ENCODE data around the gene NSL1.

The NSL1 gene

DNA sequence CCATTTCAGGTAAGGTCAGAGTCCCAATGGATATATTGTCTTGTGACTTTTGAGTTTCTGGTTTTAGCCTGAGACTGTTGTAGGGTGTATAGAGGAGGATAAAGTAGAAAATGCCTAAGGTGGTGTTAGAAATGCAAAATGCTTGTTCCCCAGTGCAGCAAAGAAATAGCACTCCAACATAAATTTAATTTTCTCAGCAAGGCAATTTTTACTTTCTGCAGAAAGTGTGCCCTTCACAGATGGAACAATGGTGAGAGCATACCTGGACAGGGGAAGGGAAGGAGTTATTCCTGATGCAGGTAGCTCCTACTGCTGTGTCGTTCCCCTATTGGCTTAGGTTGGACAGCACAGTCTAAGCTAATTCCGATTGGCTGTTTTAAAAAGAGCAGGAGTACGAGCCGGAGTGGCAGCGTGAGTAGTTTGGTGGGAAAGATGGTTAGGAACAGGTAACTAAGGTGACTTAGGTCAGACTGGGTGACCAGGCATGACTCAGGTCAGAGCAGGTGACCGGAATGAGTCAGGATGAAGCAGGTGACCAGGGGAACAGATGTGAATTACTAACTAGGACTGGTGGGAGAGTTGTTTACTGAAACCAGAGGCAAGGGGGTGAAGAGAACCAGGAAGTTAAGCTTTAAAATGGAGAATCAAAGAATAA, 34.3 kb upstream of the NSL1 start:
- no peak overlapping the region for H3K4me3 ChIP-seq (replicated peaks in 1 of 2; ENCODE audit: low read depth in 2 of 2, low read length in 2 of 2)
- TF ChIP-seq, protein P1, sequence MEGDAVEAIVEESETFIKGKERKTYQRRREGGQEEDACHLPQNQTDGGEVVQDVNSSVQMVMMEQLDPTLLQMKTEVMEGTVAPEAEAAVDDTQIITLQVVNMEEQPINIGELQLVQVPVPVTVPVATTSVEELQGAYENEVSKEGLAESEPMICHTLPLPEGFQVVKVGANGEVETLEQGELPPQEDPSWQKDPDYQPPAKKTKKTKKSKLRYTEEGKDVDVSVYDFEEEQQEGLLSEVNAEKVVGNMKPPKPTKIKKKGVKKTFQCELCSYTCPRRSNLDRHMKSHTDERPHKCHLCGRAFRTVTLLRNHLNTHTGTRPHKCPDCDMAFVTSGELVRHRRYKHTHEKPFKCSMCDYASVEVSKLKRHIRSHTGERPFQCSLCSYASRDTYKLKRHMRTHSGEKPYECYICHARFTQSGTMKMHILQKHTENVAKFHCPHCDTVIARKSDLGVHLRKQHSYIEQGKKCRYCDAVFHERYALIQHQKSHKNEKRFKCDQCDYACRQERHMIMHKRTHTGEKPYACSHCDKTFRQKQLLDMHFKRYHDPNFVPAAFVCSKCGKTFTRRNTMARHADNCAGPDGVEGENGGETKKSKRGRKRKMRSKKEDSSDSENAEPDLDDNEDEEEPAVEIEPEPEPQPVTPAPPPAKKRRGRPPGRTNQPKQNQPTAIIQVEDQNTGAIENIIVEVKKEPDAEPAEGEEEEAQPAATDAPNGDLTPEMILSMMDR (IDR thresholded peaks at IDR 0.05; ENCODE audit: low read depth, low read length), result no peak
- no peak for DNase-seq (ENCODE audit: low read depth in 2 of 2)

DNA sequence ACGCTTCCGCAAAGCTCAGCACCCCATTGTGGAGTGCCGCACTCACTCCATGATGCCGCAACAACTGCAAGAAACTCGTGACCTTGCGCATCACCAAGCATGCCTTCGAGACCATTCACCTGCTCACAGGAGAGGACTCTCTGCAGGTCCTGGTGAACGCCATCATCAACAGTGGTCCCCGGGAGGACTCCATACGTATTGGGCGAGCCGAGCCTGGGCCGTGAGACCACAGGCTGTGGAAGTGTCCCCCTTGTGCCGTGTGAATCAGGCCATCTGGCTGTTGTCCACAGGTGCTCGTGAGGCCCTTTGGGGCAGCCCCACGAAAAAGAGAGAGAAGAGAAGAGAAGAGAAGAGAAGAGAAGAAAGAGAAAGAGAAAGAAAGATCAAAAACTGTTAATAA, 32.6 kb upstream of the NSL1 start:
- DNase-seq (ENCODE audit: low read depth in 2 of 2), result no peak
- H3K4me3 ChIP-seq (replicated peaks in 1 of 2; ENCODE audit: low read depth in 2 of 2, low read length in 2 of 2), result no peak overlapping the region
- TF ChIP-seq, protein P1 (IDR thresholded peaks at IDR 0.05; ENCODE audit: low read depth, low read length), result no peak

GRCh38 chr1:212822956-212823355, 31.4 kb upstream of the NSL1 start:
- TF ChIP-seq, protein P1 (IDR thresholded peaks at IDR 0.05; ENCODE audit: low read depth, low read length), result no peak
- DNase-seq (ENCODE audit: low read depth in 2 of 2), result no peak
- H3K4me3 ChIP-seq (replicated peaks in 1 of 2; ENCODE audit: low read depth in 2 of 2, low read length in 2 of 2), result no peak overlapping the region

- TF ChIP-seq, protein P1 (IDR thresholded peaks at IDR 0.05; ENCODE audit: low read depth, low read length), result no peak
- no peak overlapping the region for H3K4me3 ChIP-seq (replicated peaks in 1 of 2; ENCODE audit: low read depth in 2 of 2, low read length in 2 of 2)
- DNase-seq (ENCODE audit: low read depth in 2 of 2), result no peak
Measured at GRCh38 chr1:212820969-212821368, 29.4 kb upstream of the NSL1 start.

DNA sequence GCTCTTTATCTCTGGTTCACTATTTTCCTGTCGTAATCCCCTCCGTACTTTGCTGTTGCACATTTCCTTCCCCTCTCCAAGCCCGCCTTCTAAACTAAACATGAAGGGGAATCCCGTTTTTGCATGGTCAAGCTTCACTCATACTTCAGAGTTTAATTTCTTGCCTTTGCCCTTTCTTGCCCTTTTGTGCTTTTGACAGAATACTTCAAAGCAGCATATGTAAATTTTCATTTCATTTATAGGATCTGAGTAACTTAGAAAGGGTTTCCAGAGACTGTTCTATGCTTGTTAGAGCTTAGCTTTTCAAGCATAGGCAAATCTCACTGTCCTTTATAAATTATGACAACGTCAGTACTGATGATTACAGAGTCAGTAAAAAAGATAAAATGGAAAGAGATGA, 28.1 kb upstream of the NSL1 start:
- TF ChIP-seq, protein P1 (IDR thresholded peaks at IDR 0.05; ENCODE audit: low read depth, low read length), result no peak
- H3K4me3 ChIP-seq (replicated peaks in 1 of 2; ENCODE audit: low read depth in 2 of 2, low read length in 2 of 2), result no peak overlapping the region
- DNase-seq (ENCODE audit: low read depth in 2 of 2), result peak; percentile 14 to 47

GRCh38 chr1:212816567-212817278, 25.1 kb upstream of the NSL1 start:
- H3K4me3 ChIP-seq (replicated peaks in 1 of 2; ENCODE audit: low read depth in 2 of 2, low read length in 2 of 2), result no peak overlapping the region
- TF ChIP-seq, protein P1 (IDR thresholded peaks at IDR 0.05; ENCODE audit: low read depth, low read length), result no peak
- DNase-seq (ENCODE audit: low read depth in 2 of 2), result no peak
